MM.1S (cell line): ENCODE data around the gene SP1.
"Not testable (repeated sequence)": the region's sequence is repeated elsewhere in the genome, so short reads cannot be mapped to it uniquely, and the experiment has no call there.

Experiments
- DNase-seq: peaks from one replicate; pipeline ENCODE4 v3.0.0-alpha.2; 2015
- H2AFZ ChIP-seq: fragments of 300-600 bp; sonication (generic); 2 replicates; pipeline ENCODE4 v1.6.0; 2016; ENCODE audit warnings: antibody characterized with exemption, low read length
- H3F3A ChIP-seq: fragments of 300-600 bp; sonication (generic); 2 replicates; pipeline ENCODE4 v1.6.1; 2016; ENCODE audit warnings: mild to moderate bottlenecking, antibody characterized with exemption, low read length, moderate library complexity, mixed read lengths; ENCODE audit not compliant: insufficient read depth
- H3K27ac ChIP-seq: fragments of 300-600 bp; sonication (generic); 2 replicates; pipeline ENCODE4 v1.5.1; 2016; ENCODE audit warnings: mild to moderate bottlenecking, low read length
- H3K27me3 ChIP-seq: fragments of 300-600 bp; sonication (generic); replicated peaks from 2 replicates; pipeline ENCODE4 v1.6.0; 2016; ENCODE audit warnings: low read length; ENCODE audit not compliant: insufficient read depth
- H3K36me3 ChIP-seq: fragments of 300-600 bp; sonication (generic); replicated peaks from 2 replicates; pipeline ENCODE4 v1.6.1; 2016; ENCODE audit warnings: mild to moderate bottlenecking, low read length, mixed read lengths; ENCODE audit not compliant: insufficient read depth
- H3K4me1 ChIP-seq: fragments of 300-600 bp; sonication (generic); 2 replicates; pipeline ENCODE4 v1.6.1; 2016; ENCODE audit warnings: low read length, mixed read lengths
- H3K4me2 ChIP-seq: fragments of 300-600 bp; sonication (generic); 2 replicates; pipeline ENCODE4 v1.6.0; 2016; ENCODE audit warnings: low read depth, low read length
- H3K4me3 ChIP-seq: fragments of 300-600 bp; sonication (generic); 2 replicates; pipeline ENCODE4 v1.5.1; 2016; ENCODE audit warnings: low read length, mixed read lengths
- H3K79me2 ChIP-seq: fragments of 300-600 bp; sonication (generic); 2 replicates; pipeline ENCODE4 v1.6.1; 2016; ENCODE audit warnings: mixed run types, low read length, mixed read lengths
- H3K9ac ChIP-seq: fragments of 300-600 bp; sonication (generic); 2 replicates; pipeline ENCODE4 v1.6.1; 2016; ENCODE audit warnings: low read length, mixed read lengths
- H3K9me2 ChIP-seq: fragments of 300-600 bp; sonication (generic); replicated peaks from 2 replicates; pipeline ENCODE4 v1.6.1; 2016; ENCODE audit warnings: mild to moderate bottlenecking, low read length, mixed read lengths; ENCODE audit not compliant: insufficient read depth
- H3K9me3 ChIP-seq: fragments of 300-600 bp; sonication (generic); replicated peaks from 2 replicates; pipeline ENCODE4 v1.6.1; 2016; ENCODE audit warnings: mild to moderate bottlenecking, low read length, mixed read lengths; ENCODE audit not compliant: insufficient read depth
- H4K20me1 ChIP-seq: fragments of 300-600 bp; sonication (generic); 2 replicates; pipeline ENCODE4 v1.6.1; 2016; ENCODE audit warnings: mild to moderate bottlenecking, low read length, moderate library complexity, mixed read lengths; ENCODE audit not compliant: insufficient read depth
- CTCF ChIP-seq: fragments of 300-600 bp; sonication (generic); IDR thresholded peaks from 2 replicates; pipeline ENCODE4 v1.5.1; 2016; ENCODE audit warnings: antibody characterized with exemption, low read length, mixed read lengths
- EZH2 ChIP-seq: fragments of 300-600 bp; sonication (generic); optimal IDR thresholded peaks from 2 replicates; pipeline ENCODE3; 2017; ENCODE audit warnings: low read depth, mild to moderate bottlenecking, antibody characterized with exemption, low read length, mixed read lengths
- EZH2phosphoT487 ChIP-seq: fragments of 300-600 bp; sonication (generic); IDR thresholded peaks from 2 replicates; pipeline ENCODE4 v1.6.1; 2018; ENCODE audit warnings: antibody characterized with exemption, low read length

The SP1 gene

GRCh38 chr12:53380104-53380793 is at the start of gene SP1:
TSS of gene SP1 (plus strand) at chr12:53380176. CDS start at chr12:53380292, 116 bp downstream.
- Histone ChIP-seq H3K4me1 (peaks cover 27% of the 10 kb centered on the region), H2AFZ (peak within 1 kb of the TSS; percentile 73)

GRCh38 chr12:53330671-53331070 is 49.3 kb upstream of the SP1 start:
- Histone ChIP-seq H4K20me1 (no peaks in the 10 kb centered on the region), H3K27ac (no peak overlapping the region), H3K4me3 (no peak overlapping the region), H3K36me3 (no peaks in the 10 kb centered on the region), H2AFZ (no peak overlapping the region), H3K9me3 (no peaks in the 10 kb centered on the region), H3K9me2 (no peaks in the 10 kb centered on the region), H3K9ac (no peak overlapping the region), H3K4me2 (no peak overlapping the region), H3K79me2 (no peaks in the 10 kb centered on the region), H3F3A (no peaks in the 10 kb centered on the region), H3K27me3 (peaks cover under 1% of the 10 kb centered on the region; the same call in 1 of the 2 replicates), H3K4me1 (no peaks in the 10 kb centered on the region)
- TF ChIP-seq EZH2phosphoT487: no peak
- DNase-seq: no peak

More at GRCh38 chr12:53380104-53380793, at the start of gene SP1:
- peaks cover 9% of the 10 kb centered on the region for H3F3A ChIP-seq
- H3K9me3 ChIP-seq: no peaks in the 10 kb centered on the region
- peak; percentile 91 for DNase-seq
- H3K27ac ChIP-seq: peak within 1 kb of the TSS; percentile 77
- no peaks in the 10 kb centered on the region for H3K27me3 ChIP-seq
- H3K4me3 ChIP-seq: peak within 1 kb of the TSS; percentile 65
- H3K36me3 ChIP-seq: peaks cover 10% of the 10 kb centered on the region
- H3K79me2 ChIP-seq: peaks cover 46% of the 10 kb centered on the region
- no peaks in the 10 kb centered on the region for H3K9me2 ChIP-seq
- H3K4me2 ChIP-seq: peak within 1 kb of the TSS; percentile 89
- TF ChIP-seq EZH2: no peak
- TF ChIP-seq CTCF: no peak
- no peak for TF ChIP-seq EZH2phosphoT487
- H4K20me1 ChIP-seq: no peaks in the 10 kb centered on the region
- H3K9ac ChIP-seq: peak within 1 kb of the TSS; percentile 84

- not testable (repeated sequence) for H3K9ac ChIP-seq, H3F3A ChIP-seq, H3K9me3 ChIP-seq, H2AFZ ChIP-seq, DNase-seq, H3K27me3 ChIP-seq, H3K9me2 ChIP-seq, H3K4me2 ChIP-seq, H3K4me3 ChIP-seq, H4K20me1 ChIP-seq, H3K79me2 ChIP-seq, H3K27ac ChIP-seq, H3K36me3 ChIP-seq, H3K4me1 ChIP-seq
These were observed 47.6 kb upstream of the SP1 start for GRCh38 chr12:53332339-53332738.

- H3K9me2 ChIP-seq: no peaks in the 10 kb centered on the region
- DNase-seq: no peak
- no peak overlapping the region for H3K4me3 ChIP-seq
- no peaks in the 10 kb centered on the region for H3F3A ChIP-seq
- H3K4me1 ChIP-seq: no peaks in the 10 kb centered on the region
- H3K27ac ChIP-seq: no peak overlapping the region
- H3K27me3 ChIP-seq: peaks cover 4% of the 10 kb centered on the region; the same call in 1 of the 2 replicates
- no peaks in the 10 kb centered on the region for H3K9me3 ChIP-seq
- no peak overlapping the region for H2AFZ ChIP-seq
- TF ChIP-seq CTCF (no peak), EZH2 (no peak), EZH2phosphoT487 (no peak)
- no peaks in the 10 kb centered on the region for H3K79me2 ChIP-seq
- no peak overlapping the region for H3K4me2 ChIP-seq
- no peak overlapping the region for H3K9ac ChIP-seq
- no peaks in the 10 kb centered on the region for H3K36me3 ChIP-seq
- H4K20me1 ChIP-seq: no peaks in the 10 kb centered on the region
These were observed 47.2 kb upstream of the SP1 start for GRCh38 chr12:53332744-53333143.
